CD14-positive monocyte (primary cell): Measurements from ENCODE around the gene CRY2. TPM values are rescaled to one million over a fixed set of nuclear protein-coding genes. Genes with fewer than 3 reads are reported as not detected.
A peak's percentile ranks its signal among the peaks of the same experiment; 100 is the strongest.

Experiments
- DNase-seq, 3 donors: peaks; one replicate each; pipeline ENCODE4 v3.0.0-alpha.2; 2011 to 2022
- H2AFZ ChIP-seq: 2 replicates; pipeline ENCODE4 v1.6.0; 2012; ENCODE audit warnings: mild to moderate bottlenecking, low read depth, low read length, inconsistent platforms; ENCODE audit not compliant: insufficient read depth, poor library complexity, severe bottlenecking
- H3K27ac ChIP-seq, 2 donors: 1 replicate in 1 of 2; 2 replicates in 1 of 2; pipeline ENCODE4 v1.5.1; 2012 to 2013; ENCODE audit warnings: low read length in 2 of 2, control low read depth in 1 of 2, inconsistent platforms in 1 of 2, low read depth in 1 of 2, mild to moderate bottlenecking in 1 of 2
- H3K27me3 ChIP-seq, 2 donors: one replicate each; pipeline versions ENCODE4 v1.6.0 to v1.6.1; 2011 to 2013; ENCODE audit warnings: low read length in 2 of 2; ENCODE audit not compliant: control insufficient read depth in 2 of 2, insufficient read depth in 2 of 2
- H3K36me3 ChIP-seq, 2 donors: replicated peaks in 1 of 2; 1 replicate in 1 of 2; 2 replicates in 1 of 2; pipeline versions ENCODE4 v1.5.1 to v1.6.1; 2012 to 2013; ENCODE audit warnings: low read length in 2 of 2, control low read depth in 1 of 2, inconsistent platforms in 1 of 2, mild to moderate bottlenecking in 1 of 2; ENCODE audit not compliant: insufficient read depth in 2 of 2, control insufficient read depth in 1 of 2
- H3K4me1 ChIP-seq, 2 donors: 1 replicate in 1 of 2; 2 replicates in 1 of 2; pipeline versions ENCODE4 v1.5.1 to v1.6.1; 2012 to 2013; ENCODE audit warnings: low read length in 2 of 2, control low read depth in 1 of 2, inconsistent platforms in 1 of 2, mild to moderate bottlenecking in 1 of 2, moderate library complexity in 1 of 2; ENCODE audit not compliant: insufficient read depth in 2 of 2, control insufficient read depth in 1 of 2
- H3K4me2 ChIP-seq: replicated peaks from 2 replicates; pipeline ENCODE3; 2012; ENCODE audit warnings: low read length, moderate library complexity, mild to moderate bottlenecking; ENCODE audit not compliant: poor library complexity, severe bottlenecking; ENCODE audit errors: extremely low read depth
- H3K4me3 ChIP-seq, 3 experiments: fragments of 200-600 bp in 1 of 3; sonication (generic) in 1 of 3; replicated peaks in 1 of 3; 1 replicate in 2 of 3; 2 replicates in 1 of 3; pipeline ENCODE4 v1.5.1; 2011 to 2013; ENCODE audit warnings: low read length in 3 of 3, mild to moderate bottlenecking in 3 of 3, control low read depth in 2 of 3, low read depth in 2 of 3, inconsistent platforms in 1 of 3, moderate library complexity in 1 of 3
- H3K79me2 ChIP-seq: 2 replicates; pipeline ENCODE4 v1.6.0; 2012; ENCODE audit warnings: mild to moderate bottlenecking, control low read depth, inconsistent platforms, low read length, moderate library complexity; ENCODE audit not compliant: insufficient read depth
- H3K9ac ChIP-seq: 2 replicates; pipeline ENCODE4 v1.6.0; 2017; ENCODE audit warnings: low read length, mild to moderate bottlenecking; ENCODE audit not compliant: insufficient read depth, poor library complexity, severe bottlenecking
- H3K9me3 ChIP-seq, 2 donors: replicated peaks in 1 of 2; 1 replicate in 1 of 2; 2 replicates in 1 of 2; pipeline versions ENCODE4 v1.5.1 to v1.6.1; 2012 to 2013; ENCODE audit warnings: low read length in 2 of 2, control low read depth in 1 of 2; ENCODE audit not compliant: control insufficient read depth in 1 of 2, insufficient read depth in 1 of 2
- H4K20me1 ChIP-seq: 2 replicates; pipeline ENCODE4 v1.6.0; 2012; ENCODE audit warnings: mild to moderate bottlenecking, low read length, control low read depth, moderate library complexity; ENCODE audit not compliant: insufficient read depth
- H3K27ac Mint-ChIP-seq, 7 donors: one replicate each; pipeline ENCODE4 v1.8.0; 2020; ENCODE audit warnings: mild to moderate bottlenecking in 7 of 7, mixed read lengths in 7 of 7, moderate library complexity in 6 of 7, inconsistent platforms in 2 of 7
- H3K27me3 Mint-ChIP-seq, 3 donors: one replicate each; pipeline ENCODE4 v1.8.0; 2021 to 2022; ENCODE audit warnings: low read depth in 3 of 3, mild to moderate bottlenecking in 3 of 3, mixed read lengths in 3 of 3, moderate library complexity in 3 of 3, inconsistent platforms in 1 of 3
- H3K36me3 Mint-ChIP-seq, 2 donors: one replicate each; pipeline ENCODE4 v1.8.0; 2020; ENCODE audit warnings: mixed read lengths in 2 of 2, inconsistent platforms in 1 of 2, mild to moderate bottlenecking in 1 of 2
- H3K4me1 Mint-ChIP-seq: one replicate; pipeline ENCODE4 v1.8.0; 2020; ENCODE audit warnings: mild to moderate bottlenecking, mixed read lengths
- H3K4me3 Mint-ChIP-seq, 2 donors: one replicate each; pipeline ENCODE4 v1.8.0; 2020; ENCODE audit warnings: mild to moderate bottlenecking in 2 of 2, mixed read lengths in 2 of 2, moderate library complexity in 1 of 2
- H3K9me3 Mint-ChIP-seq, 7 donors: one replicate each; pipeline ENCODE4 v1.8.0; 2020 to 2022; ENCODE audit warnings: mixed read lengths in 7 of 7, mild to moderate bottlenecking in 6 of 7, moderate library complexity in 6 of 7, inconsistent platforms in 2 of 7
- WGBS: methylation state at CpG from one replicate; pipeline ENCODE4 v1.1.5; 2013; ENCODE audit warnings: missing lambda C conversion rate; ENCODE audit not compliant: insufficient coverage; 5-methylcytosine and 5-hydroxymethylcytosine counted together
- intact Hi-C, 2 donors: fragments of 100-400 bp; cut with micrococcal nuclease; formaldehyde crosslinking; loops; one replicate each; pipeline versions ENCODE4 v1.15.0 to v1.15.1; 2023
- polyA plus RNA-seq, 3 donors: library from polyadenylated mRNA; depleted of rRNA in 1 of 3; unstranded in 2 of 3; stranded (reverse) in 1 of 3; fragments of 300-500 nt in 2 of 3; fragments of >200 nt in 1 of 3; fragmentation: Illumina TruSeq in 2 of 3; gene quantifications; 1 replicate in 2 of 3; 2 replicates in 1 of 3; pipeline ENCODE4 v1.2.3, GENCODE V29; 2012 to 2021
- TF ChIP-seq, protein P1 (sequence below): fragments of 200-600 bp; IDR thresholded peaks from one replicate; pipeline ENCODE4 v1.8.0; 2022; ENCODE audit warnings: antibody characterized with exemption, mild to moderate bottlenecking

The CRY2 gene
- polyA plus RNA-seq, 3 donors: 5.1 to 12.5 (median 7.2) TPM

DNA sequence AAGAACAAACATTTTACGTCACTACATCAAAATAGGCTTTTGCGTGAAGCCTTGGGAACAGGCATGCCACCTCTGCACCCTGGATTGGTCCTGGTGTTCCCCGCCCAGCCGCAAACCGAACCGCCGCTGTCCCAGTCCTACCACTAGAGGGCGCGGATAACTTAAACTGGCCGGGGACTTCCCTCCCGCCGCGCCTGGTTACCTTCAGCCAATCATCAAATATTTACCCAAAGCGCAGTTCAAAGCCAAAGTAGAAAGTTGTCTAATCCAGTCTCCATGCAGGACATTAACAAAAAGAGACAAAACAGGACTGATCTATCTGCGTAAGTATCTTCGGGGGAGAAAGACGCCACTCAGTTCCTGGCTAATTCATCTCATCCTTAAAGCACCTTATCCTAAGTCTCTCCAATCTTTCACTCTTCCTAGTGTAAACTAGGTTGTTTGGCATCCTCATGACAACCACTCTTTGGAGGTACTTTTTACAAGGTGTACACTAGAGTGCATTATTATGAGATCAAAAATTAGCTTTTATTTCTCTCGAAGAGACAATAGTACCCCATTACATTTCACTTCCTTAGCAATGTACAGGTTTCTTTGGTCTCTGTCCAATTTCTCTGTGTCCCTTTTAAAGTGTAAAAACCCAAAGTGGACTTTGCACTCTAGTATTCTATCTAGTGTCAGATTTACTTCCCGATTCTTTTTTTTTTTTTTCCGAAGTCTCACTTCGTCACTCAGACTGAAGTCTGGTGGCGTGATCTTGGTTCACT, 3.9 kb upstream of the CRY2 start:
- peaks cover 10% of the 10 kb centered on the region for H3K79me2 ChIP-seq
- intact Hi-C loops: loop anchor here in 1 of 2 donors (5.0 kb wide), 1 partner anchor 36 kb away; the partner anchor contains the start of gene SLC35C1
- WGBS: 20% methylated on average over 15 of the region's 22 CpGs
- Mint-ChIP-seq H3K27me3 (peaks cover 8 to 19% (median 11%) of the 10 kb centered on the region in 3 donors), H3K4me1 (peaks cover 34% of the 10 kb centered on the region), H3K9me3 (no peaks in the 10 kb centered on the region), H3K27ac (peak overlapping the region; percentile 16 to 86 (median 69)), H3K4me3 (peak overlapping the region in 1 of 2 donors; percentile 64), H3K36me3 (no peaks in the 10 kb centered on the region)
- H3K27ac ChIP-seq: peak overlapping the region in 1 of 2 donors; percentile 46
- H3K4me1 ChIP-seq: peaks cover 30 to 34% of the 10 kb centered on the region in 2 donors
- DNase-seq: peak; percentile 82 to 89 (median 87)
- H3K9ac ChIP-seq: peak overlapping the region; percentile 28
- peaks cover 0 to 3% of the 10 kb centered on the region in 2 donors for H3K27me3 ChIP-seq
- no peak overlapping the region for H3K4me3 ChIP-seq
- peak overlapping the region; percentile 37 for H3K4me2 ChIP-seq
- TF ChIP-seq, protein P1, sequence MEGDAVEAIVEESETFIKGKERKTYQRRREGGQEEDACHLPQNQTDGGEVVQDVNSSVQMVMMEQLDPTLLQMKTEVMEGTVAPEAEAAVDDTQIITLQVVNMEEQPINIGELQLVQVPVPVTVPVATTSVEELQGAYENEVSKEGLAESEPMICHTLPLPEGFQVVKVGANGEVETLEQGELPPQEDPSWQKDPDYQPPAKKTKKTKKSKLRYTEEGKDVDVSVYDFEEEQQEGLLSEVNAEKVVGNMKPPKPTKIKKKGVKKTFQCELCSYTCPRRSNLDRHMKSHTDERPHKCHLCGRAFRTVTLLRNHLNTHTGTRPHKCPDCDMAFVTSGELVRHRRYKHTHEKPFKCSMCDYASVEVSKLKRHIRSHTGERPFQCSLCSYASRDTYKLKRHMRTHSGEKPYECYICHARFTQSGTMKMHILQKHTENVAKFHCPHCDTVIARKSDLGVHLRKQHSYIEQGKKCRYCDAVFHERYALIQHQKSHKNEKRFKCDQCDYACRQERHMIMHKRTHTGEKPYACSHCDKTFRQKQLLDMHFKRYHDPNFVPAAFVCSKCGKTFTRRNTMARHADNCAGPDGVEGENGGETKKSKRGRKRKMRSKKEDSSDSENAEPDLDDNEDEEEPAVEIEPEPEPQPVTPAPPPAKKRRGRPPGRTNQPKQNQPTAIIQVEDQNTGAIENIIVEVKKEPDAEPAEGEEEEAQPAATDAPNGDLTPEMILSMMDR: peak; percentile 91
- no peaks in the 10 kb centered on the region for H3K36me3 ChIP-seq
- H2AFZ ChIP-seq: no peak overlapping the region
- H4K20me1 ChIP-seq: peaks cover 6% of the 10 kb centered on the region
- no peaks in the 10 kb centered on the region for H3K9me3 ChIP-seq

DNA sequence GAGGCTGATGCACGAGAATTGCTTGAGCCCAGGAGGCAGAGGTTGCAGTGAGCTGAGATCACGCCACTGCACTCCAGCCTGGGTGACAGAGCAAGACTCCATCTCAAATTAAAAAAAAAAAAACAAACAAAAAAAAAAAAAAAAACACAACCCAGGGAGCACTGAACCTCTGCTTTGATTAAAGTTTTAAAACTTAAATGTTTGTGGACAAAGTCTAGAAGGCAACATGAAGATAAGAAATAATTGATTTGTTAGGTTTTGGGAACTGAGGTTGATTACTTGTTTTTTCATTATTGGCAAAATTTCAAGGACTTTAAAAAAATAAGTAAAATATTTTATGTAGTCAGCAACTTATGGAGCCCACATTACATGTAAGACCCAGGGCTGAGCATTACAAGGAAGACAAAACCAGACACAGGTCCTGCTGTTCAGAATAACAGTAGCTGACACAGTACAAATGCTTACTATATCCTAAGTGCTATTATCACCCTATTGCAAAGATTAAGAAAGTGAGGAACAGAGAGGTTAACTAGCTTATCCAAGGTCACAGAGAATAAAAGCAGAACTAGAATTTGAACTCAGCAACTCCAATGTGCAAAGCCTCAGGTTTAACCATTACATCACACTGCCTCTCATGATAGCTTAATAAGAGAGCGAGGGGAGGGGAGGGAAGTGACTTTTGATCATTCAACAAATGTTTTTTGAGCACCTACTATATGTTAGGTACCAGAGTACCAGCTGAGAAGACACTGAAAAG, 2.3 kb upstream of the CRY2 start:
- H3K4me3 ChIP-seq: no peak overlapping the region
- peaks cover 26% of the 10 kb centered on the region for H3K79me2 ChIP-seq
- no peak overlapping the region for H3K27ac ChIP-seq
- WGBS: no CpG with 5 or more reads among the region's 3 CpGs
- peak; percentile 50 to 74 (median 50) for DNase-seq
- Mint-ChIP-seq H3K4me1 (peaks cover 42% of the 10 kb centered on the region), H3K4me3 (peak overlapping the region in 1 of 2 donors; percentile 59), H3K9me3 (no peaks in the 10 kb centered on the region), H3K36me3 (peaks cover 0 to 10% of the 10 kb centered on the region in 2 donors), H3K27me3 (peaks cover 8 to 19% (median 9%) of the 10 kb centered on the region in 3 donors), H3K27ac (peak overlapping the region in 6 of 7 donors; percentile 23 to 93 (median 88))
- peaks cover 0 to 3% of the 10 kb centered on the region in 2 donors for H3K27me3 ChIP-seq
- no peak overlapping the region for H3K4me2 ChIP-seq
- H3K36me3 ChIP-seq: no peaks in the 10 kb centered on the region
- intact Hi-C loops: loop anchor here (5.0 kb wide), 3 partner anchors 38 to 277 kb away; partner anchors contain the start of genes PEX16 (in 2 of the 2), SLC35C1 (in 2 of the 2) and PHF21A (in 1 of the 2)
- H2AFZ ChIP-seq: no peak overlapping the region
- TF ChIP-seq, protein P1: no peak
- H3K9me3 ChIP-seq: no peaks in the 10 kb centered on the region
- no peak overlapping the region for H3K9ac ChIP-seq
- H3K4me1 ChIP-seq: peaks cover 38 to 39% of the 10 kb centered on the region in 2 donors
- peaks cover 13% of the 10 kb centered on the region for H4K20me1 ChIP-seq
